Measurements from ENCODE around the gene CCDC91. TPM values are rescaled to one million over a fixed set of nuclear protein-coding genes. Genes with fewer than 3 reads are reported as not detected.

The CCDC91 gene
- total RNA-seq, 1 experiment from 2014 or later: 26.8 TPM

DNA sequence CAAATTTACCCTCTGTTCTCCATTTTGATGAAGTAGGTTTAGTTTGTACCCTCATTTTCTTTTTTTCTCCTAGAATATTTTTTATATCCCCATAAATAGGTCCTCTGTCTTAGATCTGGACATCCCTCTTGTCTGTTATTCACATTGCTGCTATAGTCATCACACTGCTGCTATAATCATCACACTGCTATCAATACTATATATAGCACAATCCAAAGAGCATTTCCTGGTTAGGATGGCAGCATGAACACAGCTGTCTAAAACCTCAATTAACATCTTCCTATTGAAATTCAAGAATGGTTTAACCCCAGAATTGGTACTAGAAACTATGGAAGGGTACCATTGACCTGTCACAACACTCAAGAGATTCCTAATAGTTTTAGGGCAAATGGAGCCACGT is 27.6 kb upstream of the CCDC91 start:
- no TSS peak for BruUV-seq (replicated peaks)
- Histone ChIP-seq H3K27me3 (replicated peaks; ENCODE audit: insufficient read depth, low read depth, low read length, poor library complexity) (no peaks in the 10 kb centered on the region), H3K4me3 (ENCODE audit: low read depth, low read length, poor library complexity, severe bottlenecking) (no peak overlapping the region), H3K9me3 (ENCODE audit: low read depth, low read length, poor library complexity, severe bottlenecking) (no peaks in the 10 kb centered on the region), H3K4me1 (ENCODE audit: insufficient read depth, low read length, poor library complexity, severe bottlenecking) (no peaks in the 10 kb centered on the region), H3K27ac (ENCODE audit: low read depth, low read length, poor library complexity, severe bottlenecking) (no peak overlapping the region), H3K36me3 (ENCODE audit: insufficient read depth, low read length, poor library complexity, severe bottlenecking) (no peaks in the 10 kb centered on the region)
- ChIA-PET CTCF (no interaction called here), POLR2A (ENCODE audit: low non-redundant PET) (no interaction called here)
- intact Hi-C loops (cut with micrococcal nuclease; ENCODE audit: unreplicated experiment): no loop called here
- TF ChIP-seq, protein P1, sequence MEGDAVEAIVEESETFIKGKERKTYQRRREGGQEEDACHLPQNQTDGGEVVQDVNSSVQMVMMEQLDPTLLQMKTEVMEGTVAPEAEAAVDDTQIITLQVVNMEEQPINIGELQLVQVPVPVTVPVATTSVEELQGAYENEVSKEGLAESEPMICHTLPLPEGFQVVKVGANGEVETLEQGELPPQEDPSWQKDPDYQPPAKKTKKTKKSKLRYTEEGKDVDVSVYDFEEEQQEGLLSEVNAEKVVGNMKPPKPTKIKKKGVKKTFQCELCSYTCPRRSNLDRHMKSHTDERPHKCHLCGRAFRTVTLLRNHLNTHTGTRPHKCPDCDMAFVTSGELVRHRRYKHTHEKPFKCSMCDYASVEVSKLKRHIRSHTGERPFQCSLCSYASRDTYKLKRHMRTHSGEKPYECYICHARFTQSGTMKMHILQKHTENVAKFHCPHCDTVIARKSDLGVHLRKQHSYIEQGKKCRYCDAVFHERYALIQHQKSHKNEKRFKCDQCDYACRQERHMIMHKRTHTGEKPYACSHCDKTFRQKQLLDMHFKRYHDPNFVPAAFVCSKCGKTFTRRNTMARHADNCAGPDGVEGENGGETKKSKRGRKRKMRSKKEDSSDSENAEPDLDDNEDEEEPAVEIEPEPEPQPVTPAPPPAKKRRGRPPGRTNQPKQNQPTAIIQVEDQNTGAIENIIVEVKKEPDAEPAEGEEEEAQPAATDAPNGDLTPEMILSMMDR (conservative IDR thresholded peaks at IDR 0.05; ENCODE audit: low read depth, low read length): no peak
- TF ChIP-seq EZH2 (IDR thresholded peaks at IDR 0.05; ENCODE audit: borderline replicate concordance, low read depth, low read length, poor library complexity, severe bottlenecking): no peak
- DNase-seq (ENCODE audit: low spot score): no peak

DNA sequence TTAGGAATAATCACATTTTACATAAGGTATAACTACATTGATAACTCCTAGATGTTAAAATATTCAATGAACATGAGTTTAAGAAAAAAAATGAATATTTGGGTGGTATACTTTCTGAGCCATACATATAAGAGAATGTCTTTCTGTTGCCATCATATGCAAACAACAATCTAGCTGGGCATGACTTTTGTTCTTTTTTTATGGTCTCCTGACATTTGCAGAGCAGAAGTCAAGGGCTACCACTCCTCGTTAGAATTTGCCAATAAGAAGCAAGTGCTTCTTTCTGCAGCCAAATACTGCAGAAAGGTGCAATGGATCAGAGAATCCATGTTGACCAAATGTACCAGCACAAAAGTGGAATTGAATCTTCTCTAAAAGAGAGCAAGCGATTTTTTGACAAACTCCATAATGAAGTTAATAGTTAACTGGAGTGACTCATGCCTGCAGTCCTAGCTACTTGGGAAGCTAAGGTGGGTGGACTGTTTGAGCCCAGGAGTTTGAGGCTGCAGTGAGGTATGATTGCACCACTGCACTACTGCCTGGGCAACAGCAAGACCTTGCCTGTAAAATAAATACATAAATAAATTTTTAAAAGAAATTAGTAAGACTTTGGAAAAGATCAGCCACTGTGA is 25.5 kb upstream of the CCDC91 start:
- H3K4me1 ChIP-seq (ENCODE audit: insufficient read depth, low read length, poor library complexity, severe bottlenecking): no peaks in the 10 kb centered on the region
- DNase-seq (ENCODE audit: low spot score): no peak
- no peak overlapping the region for H3K4me3 ChIP-seq (ENCODE audit: low read depth, low read length, poor library complexity, severe bottlenecking)
- intact Hi-C loops (cut with micrococcal nuclease; ENCODE audit: unreplicated experiment): no loop called here
- CTCF ChIA-PET: no interaction called here
- no peaks in the 10 kb centered on the region for H3K27me3 ChIP-seq (replicated peaks; ENCODE audit: insufficient read depth, low read depth, low read length, poor library complexity)
- no peaks in the 10 kb centered on the region for H3K36me3 ChIP-seq (ENCODE audit: insufficient read depth, low read length, poor library complexity, severe bottlenecking)
- H3K9me3 ChIP-seq (ENCODE audit: low read depth, low read length, poor library complexity, severe bottlenecking): no peaks in the 10 kb centered on the region
- no peak overlapping the region for H3K27ac ChIP-seq (ENCODE audit: low read depth, low read length, poor library complexity, severe bottlenecking)
- BruUV-seq (replicated peaks): no TSS peak
- TF ChIP-seq, protein P1 (conservative IDR thresholded peaks at IDR 0.05; ENCODE audit: low read depth, low read length): no peak
- TF ChIP-seq EZH2 (IDR thresholded peaks at IDR 0.05; ENCODE audit: borderline replicate concordance, low read depth, low read length, poor library complexity, severe bottlenecking): no peak
- POLR2A ChIA-PET (ENCODE audit: low non-redundant PET): no interaction called here

DNA sequence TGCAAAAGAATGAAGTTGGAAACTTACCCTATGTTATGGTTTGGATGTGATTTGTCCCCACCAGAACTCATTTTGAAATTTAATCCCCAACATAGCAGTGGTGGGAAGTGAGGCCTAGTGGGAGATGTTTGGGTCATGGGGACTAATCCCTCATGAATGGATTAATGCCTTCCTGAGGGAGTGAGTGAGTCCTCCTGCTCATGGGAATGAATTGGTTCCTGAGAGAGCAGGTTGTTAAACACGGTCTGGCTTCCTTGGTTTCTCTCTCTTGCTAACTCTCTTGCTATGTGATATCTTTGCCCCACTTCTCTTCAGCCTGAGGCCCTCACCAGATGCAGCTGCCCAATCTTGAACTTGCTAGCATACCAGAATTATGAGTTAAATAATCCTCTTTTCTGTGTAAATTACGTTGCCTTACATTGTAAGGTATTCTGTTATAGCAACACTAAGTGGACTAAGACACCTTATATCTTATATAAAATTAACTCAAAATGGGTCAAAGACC is 22.2 kb upstream of the CCDC91 start:
- intact Hi-C loops (cut with micrococcal nuclease; ENCODE audit: unreplicated experiment): no loop called here
- ChIA-PET CTCF (no interaction called here), POLR2A (ENCODE audit: low non-redundant PET) (no interaction called here)
- Histone ChIP-seq H3K4me1 (ENCODE audit: insufficient read depth, low read length, poor library complexity, severe bottlenecking) (no peaks in the 10 kb centered on the region), H3K27me3 (replicated peaks; ENCODE audit: insufficient read depth, low read depth, low read length, poor library complexity) (no peaks in the 10 kb centered on the region), H3K36me3 (ENCODE audit: insufficient read depth, low read length, poor library complexity, severe bottlenecking) (no peaks in the 10 kb centered on the region), H3K27ac (ENCODE audit: low read depth, low read length, poor library complexity, severe bottlenecking) (no peak overlapping the region), H3K4me3 (ENCODE audit: low read depth, low read length, poor library complexity, severe bottlenecking) (no peak overlapping the region), H3K9me3 (ENCODE audit: low read depth, low read length, poor library complexity, severe bottlenecking) (no peaks in the 10 kb centered on the region)
- no TSS peak for BruUV-seq (replicated peaks)
- no peak for DNase-seq (ENCODE audit: low spot score)
- TF ChIP-seq, protein P1 (conservative IDR thresholded peaks at IDR 0.05; ENCODE audit: low read depth, low read length): no peak
- no peak for TF ChIP-seq EZH2 (IDR thresholded peaks at IDR 0.05; ENCODE audit: borderline replicate concordance, low read depth, low read length, poor library complexity, severe bottlenecking)

Measured in A673 (cell line).